WTC11 (cell line): ENCODE data around the gene NEDD9.

Experiments used
- ELF4 ChIP-seq: sonication (generic); formaldehyde crosslinking; IDR thresholded peaks from 2 replicates; pipeline ENCODE4 v1.8.1; 2022; ENCODE audit warnings: low read depth, mild to moderate bottlenecking, moderate library complexity, missing genetic modification reagents
- ESRRA ChIP-seq: sonication (generic); formaldehyde crosslinking; IDR thresholded peaks from 2 replicates; pipeline ENCODE4 v1.8.1; 2022; ENCODE audit warnings: mild to moderate bottlenecking, missing genetic modification reagents, borderline replicate concordance
- ZNF138 ChIP-seq: sonication (generic); formaldehyde crosslinking; conservative IDR thresholded peaks from 2 replicates; pipeline ENCODE4 v1.8.1; 2022; ENCODE audit warnings: mild to moderate bottlenecking, moderate library complexity, missing genetic modification reagents
- ZNF396 ChIP-seq: fragments of 250-450 bp; sonication (Bioruptor Pico); IDR thresholded peaks from 2 replicates; pipeline ENCODE4 v1.8.0; 2021; ENCODE audit warnings: mild to moderate bottlenecking, moderate library complexity, borderline replicate concordance
- TF ChIP-seq, protein P1 (sequence below): fragments of 200-600 bp; IDR thresholded peaks from 2 replicates; pipeline ENCODE4 v1.8.0; 2022; ENCODE audit warnings: antibody characterized with exemption
- TF ChIP-seq, protein P2 (sequence below): sonication (generic); formaldehyde crosslinking; IDR thresholded peaks from 2 replicates; pipeline ENCODE4 v1.8.0; 2022; ENCODE audit warnings: mild to moderate bottlenecking, missing genetic modification reagents
- TF ChIP-seq, protein P3 (sequence below): sonication (generic); formaldehyde crosslinking; IDR thresholded peaks from 2 replicates; pipeline ENCODE4 v1.8.1; 2022; ENCODE audit warnings: low read depth, missing genetic modification reagents, borderline replicate concordance

DNA sequence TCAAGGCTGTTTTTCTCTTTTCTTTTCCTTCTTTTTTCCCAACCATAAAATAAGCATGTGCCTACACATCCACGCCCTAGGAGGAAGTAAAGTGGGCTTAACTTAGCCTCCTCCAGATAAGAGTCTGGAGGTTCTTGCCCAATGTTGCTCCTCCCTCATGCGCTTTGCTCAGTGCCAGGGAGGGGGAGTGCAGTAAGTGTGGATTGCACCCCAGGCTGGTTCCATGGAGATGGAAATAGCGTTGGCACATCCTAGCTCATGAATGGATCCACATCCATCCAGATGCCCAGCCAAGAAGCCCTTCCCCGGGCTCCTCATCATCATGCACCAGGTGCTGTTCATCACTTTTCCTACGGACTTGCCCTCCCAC lies 58.2 kb downstream of the NEDD9 start:
- TF ChIP-seq ELF4 (CRISPR knock-in tag) (no peak), ESRRA (CRISPR knock-in tag) (no peak), ZNF138 (CRISPR knock-in tag) (no peak), ZNF396 (no peak)
- TF ChIP-seq, protein P1, sequence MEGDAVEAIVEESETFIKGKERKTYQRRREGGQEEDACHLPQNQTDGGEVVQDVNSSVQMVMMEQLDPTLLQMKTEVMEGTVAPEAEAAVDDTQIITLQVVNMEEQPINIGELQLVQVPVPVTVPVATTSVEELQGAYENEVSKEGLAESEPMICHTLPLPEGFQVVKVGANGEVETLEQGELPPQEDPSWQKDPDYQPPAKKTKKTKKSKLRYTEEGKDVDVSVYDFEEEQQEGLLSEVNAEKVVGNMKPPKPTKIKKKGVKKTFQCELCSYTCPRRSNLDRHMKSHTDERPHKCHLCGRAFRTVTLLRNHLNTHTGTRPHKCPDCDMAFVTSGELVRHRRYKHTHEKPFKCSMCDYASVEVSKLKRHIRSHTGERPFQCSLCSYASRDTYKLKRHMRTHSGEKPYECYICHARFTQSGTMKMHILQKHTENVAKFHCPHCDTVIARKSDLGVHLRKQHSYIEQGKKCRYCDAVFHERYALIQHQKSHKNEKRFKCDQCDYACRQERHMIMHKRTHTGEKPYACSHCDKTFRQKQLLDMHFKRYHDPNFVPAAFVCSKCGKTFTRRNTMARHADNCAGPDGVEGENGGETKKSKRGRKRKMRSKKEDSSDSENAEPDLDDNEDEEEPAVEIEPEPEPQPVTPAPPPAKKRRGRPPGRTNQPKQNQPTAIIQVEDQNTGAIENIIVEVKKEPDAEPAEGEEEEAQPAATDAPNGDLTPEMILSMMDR, result no peak
- TF ChIP-seq, protein P2, sequence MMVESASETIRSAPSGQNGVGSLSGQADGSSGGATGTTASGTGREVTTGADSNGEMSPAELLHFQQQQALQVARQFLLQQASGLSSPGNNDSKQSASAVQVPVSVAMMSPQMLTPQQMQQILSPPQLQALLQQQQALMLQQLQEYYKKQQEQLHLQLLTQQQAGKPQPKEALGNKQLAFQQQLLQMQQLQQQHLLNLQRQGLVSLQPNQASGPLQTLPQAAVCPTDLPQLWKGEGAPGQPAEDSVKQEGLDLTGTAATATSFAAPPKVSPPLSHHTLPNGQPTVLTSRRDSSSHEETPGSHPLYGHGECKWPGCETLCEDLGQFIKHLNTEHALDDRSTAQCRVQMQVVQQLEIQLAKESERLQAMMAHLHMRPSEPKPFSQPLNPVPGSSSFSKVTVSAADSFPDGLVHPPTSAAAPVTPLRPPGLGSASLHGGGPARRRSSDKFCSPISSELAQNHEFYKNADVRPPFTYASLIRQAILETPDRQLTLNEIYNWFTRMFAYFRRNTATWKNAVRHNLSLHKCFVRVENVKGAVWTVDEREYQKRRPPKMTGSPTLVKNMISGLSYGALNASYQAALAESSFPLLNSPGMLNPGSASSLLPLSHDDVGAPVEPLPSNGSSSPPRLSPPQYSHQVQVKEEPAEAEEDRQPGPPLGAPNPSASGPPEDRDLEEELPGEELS (CRISPR knock-in tag), result no peak
- TF ChIP-seq, protein P3, sequence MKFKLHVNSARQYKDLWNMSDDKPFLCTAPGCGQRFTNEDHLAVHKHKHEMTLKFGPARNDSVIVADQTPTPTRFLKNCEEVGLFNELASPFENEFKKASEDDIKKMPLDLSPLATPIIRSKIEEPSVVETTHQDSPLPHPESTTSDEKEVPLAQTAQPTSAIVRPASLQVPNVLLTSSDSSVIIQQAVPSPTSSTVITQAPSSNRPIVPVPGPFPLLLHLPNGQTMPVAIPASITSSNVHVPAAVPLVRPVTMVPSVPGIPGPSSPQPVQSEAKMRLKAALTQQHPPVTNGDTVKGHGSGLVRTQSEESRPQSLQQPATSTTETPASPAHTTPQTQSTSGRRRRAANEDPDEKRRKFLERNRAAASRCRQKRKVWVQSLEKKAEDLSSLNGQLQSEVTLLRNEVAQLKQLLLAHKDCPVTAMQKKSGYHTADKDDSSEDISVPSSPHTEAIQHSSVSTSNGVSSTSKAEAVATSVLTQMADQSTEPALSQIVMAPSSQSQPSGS (CRISPR knock-in tag), result no peak
